GM21360 (cell line): ENCODE results near the gene UGT1A10.

Experiments
- ATAC-seq: cut with Tn5 transposase; IDR thresholded peaks from one replicate; pipeline ENCODE4 v1.9.1; 2021; ENCODE audit warnings: mild to moderate bottlenecking, moderate library complexity; ENCODE audit not compliant: unreplicated experiment

Gene UGT1A10

GRCh38 chr2:233768076-233768475 is 131.8 kb downstream of the UGT1A10 start:
- no peak for ATAC-seq

GRCh38 chr2:233769260-233769659 is 133.0 kb downstream of the UGT1A10 start:
- no peak for ATAC-seq

- no peak for ATAC-seq
These were observed 135.9 kb downstream of the UGT1A10 start for GRCh38 chr2:233772153-233772552.

GRCh38 chr2:233772583-233772982 is 136.3 kb downstream of the UGT1A10 start:
- ATAC-seq: no peak

GRCh38 chr2:233773854-233774253 is 137.6 kb downstream of the UGT1A10 start:
- ATAC-seq: no peak

- no peak for ATAC-seq
These were observed 139.2 kb downstream of the UGT1A10 start for GRCh38 chr2:233775414-233775813.

- no peak for ATAC-seq
These were observed 141.8 kb downstream of the UGT1A10 start, which contains the start of gene MROH2A for GRCh38 chr2:233778030-233778429. Gene MROH2A, plus strand, starts transcription at chr2:233778330. Its CDS starts 1,029 bp downstream, at chr2:233779359.

- ATAC-seq: no peak
These were observed 143.5 kb downstream of the UGT1A10 start for GRCh38 chr2:233779722-233780121.

- ATAC-seq: no peak
These were observed 144.5 kb downstream of the UGT1A10 start for GRCh38 chr2:233780771-233781170.

GRCh38 chr2:233789554-233789953 is 153.3 kb downstream of the UGT1A10 start:
- no peak for ATAC-seq

GRCh38 chr2:233791151-233791882 is 155.1 kb downstream of the UGT1A10 start:
- no peak for ATAC-seq

- no peak for ATAC-seq
These were observed 155.7 kb downstream of the UGT1A10 start for GRCh38 chr2:233791883-233792329.

GRCh38 chr2:233792720-233793119 is 156.5 kb downstream of the UGT1A10 start:
- no peak for ATAC-seq

- no peak for ATAC-seq
These were observed 157.3 kb downstream of the UGT1A10 start for GRCh38 chr2:233793465-233794127.

- no peak for ATAC-seq
These were observed 157.9 kb downstream of the UGT1A10 start for GRCh38 chr2:233794128-233794658.

- ATAC-seq: no peak
These were observed 159.5 kb downstream of the UGT1A10 start for GRCh38 chr2:233795735-233796171.

GRCh38 chr2:233796254-233796653 is 160.0 kb downstream of the UGT1A10 start:
- ATAC-seq: no peak

- ATAC-seq: no peak
These were observed 162.3 kb downstream of the UGT1A10 start for GRCh38 chr2:233798335-233799086.

GRCh38 chr2:233799087-233799665 is 162.9 kb downstream of the UGT1A10 start:
- ATAC-seq: no peak

GRCh38 chr2:233799716-233800115 is 163.5 kb downstream of the UGT1A10 start:
- ATAC-seq: no peak

- ATAC-seq: no peak
These were observed 164.0 kb downstream of the UGT1A10 start for GRCh38 chr2:233800208-233800607.
